Upper lobe of right lung (tissue), 1 donor: Measurements from ENCODE around the gene MYOZ3. TPM values are rescaled to one million over a fixed set of nuclear protein-coding genes. Genes with fewer than 3 reads are reported as not detected.
A peak's percentile ranks its signal among the peaks of the same experiment; 100 is the strongest.

ENCODE experiments used
- ATAC-seq: fragments of 200-7000 bp; cut with Tn5 transposase; one replicate; pipeline ENCODE4 v1.9.1; 2020; ENCODE audit warnings: mild to moderate bottlenecking, moderate library complexity
- DNase-seq: peaks from one replicate; pipeline ENCODE4 v3.0.0-alpha.2; 2020
- H3K27ac ChIP-seq: fragments of 200-600 bp; one replicate; pipeline ENCODE4 v1.8.0; 2022
- H3K27me3 ChIP-seq: fragments of 200-600 bp; one replicate; pipeline ENCODE4 v1.8.0; 2022; ENCODE audit warnings: mild to moderate bottlenecking
- H3K36me3 ChIP-seq: fragments of 200-600 bp; one replicate; pipeline ENCODE4 v1.8.0; 2022
- H3K4me1 ChIP-seq: fragments of 200-600 bp; one replicate; pipeline ENCODE4 v1.8.0; 2022
- H3K4me3 ChIP-seq: fragments of 200-600 bp; one replicate; pipeline ENCODE4 v1.8.0; 2022; ENCODE audit warnings: mild to moderate bottlenecking
- H3K9me3 ChIP-seq: fragments of 200-600 bp; one replicate; pipeline ENCODE4 v1.8.0; 2022
- CTCF ChIP-seq: fragments of 200-600 bp; IDR thresholded peaks from one replicate; pipeline ENCODE4 v1.8.0; 2022; ENCODE audit warnings: antibody characterized with exemption
- intact Hi-C: fragments of 100-400 bp; cut with DNase I; formaldehyde crosslinking; loops from one replicate; pipeline ENCODE4 v1.11.0; 2022
- total RNA-seq: library from RNA; stranded (reverse); fragmentation: NEBNext Ultra II Directional; extraction: Animal tissue kit (Norgen Biotek cat#: 25700); gene quantifications from one replicate; pipeline ENCODE4 v1.2.1, GENCODE V29; 2021
- donor health status: DM: no; HTN: yes; CAD: no; lungs with severe emphysema.

The MYOZ3 gene
- total RNA-seq, 1 donor from 2014 or later = 1.7 TPM

GRCh38 chr5:150632305-150633160 lies 28.5 kb upstream of the MYOZ3 start:
- peak overlapping the region; percentile 26 for H3K27ac ChIP-seq

GRCh38 chr5:150633429-150633828 lies 27.6 kb upstream of the MYOZ3 start:
- Histone ChIP-seq H3K4me3 (no peak overlapping the region), H3K36me3 (peaks cover 3% of the 10 kb centered on the region), H3K4me1 (peaks cover 41% of the 10 kb centered on the region), H3K27me3 (no peaks in the 10 kb centered on the region), H3K9me3 (no peaks in the 10 kb centered on the region), H3K27ac (no peak overlapping the region)
- no peak for TF ChIP-seq CTCF
- ATAC-seq (no peak), DNase-seq (no peak)
- intact Hi-C loops = no loop called here

More at GRCh38 chr5:150632305-150633160, 28.5 kb upstream of the MYOZ3 start:
- no peak for TF ChIP-seq CTCF
- no peak for ATAC-seq
- DNase-seq = no peak
- intact Hi-C loops = no loop called here
- H3K4me1 ChIP-seq = peaks cover 38% of the 10 kb centered on the region
- no peaks in the 10 kb centered on the region for H3K27me3 ChIP-seq
- H3K4me3 ChIP-seq = no peak overlapping the region
- H3K9me3 ChIP-seq = no peaks in the 10 kb centered on the region
- peaks cover 3% of the 10 kb centered on the region for H3K36me3 ChIP-seq

- Histone ChIP-seq H3K27me3 (no peaks in the 10 kb centered on the region), H3K27ac (peak overlapping the region; percentile 86), H3K36me3 (no peaks in the 10 kb centered on the region), H3K9me3 (no peaks in the 10 kb centered on the region), H3K4me3 (no peak overlapping the region), H3K4me1 (peaks cover 59% of the 10 kb centered on the region)
- no peak for TF ChIP-seq CTCF
- DNase-seq (peak; percentile 62), ATAC-seq (peak; percentile 21)
- intact Hi-C loops = no loop called here
Measured at GRCh38 chr5:150636391-150637244, 24.4 kb upstream of the MYOZ3 start.

GRCh38 chr5:150637245-150638052 lies 23.6 kb upstream of the MYOZ3 start:
- H3K4me1 ChIP-seq = peaks cover 66% of the 10 kb centered on the region
- peak overlapping the region; percentile 86 for H3K27ac ChIP-seq
- DNase-seq (no peak), ATAC-seq (peak; percentile 29)
- no peak for TF ChIP-seq CTCF
- H3K4me3 ChIP-seq = no peak overlapping the region
- H3K36me3 ChIP-seq = no peaks in the 10 kb centered on the region
- no peaks in the 10 kb centered on the region for H3K27me3 ChIP-seq
- intact Hi-C loops = no loop called here
- H3K9me3 ChIP-seq = no peaks in the 10 kb centered on the region

- Histone ChIP-seq H3K9me3 (no peaks in the 10 kb centered on the region), H3K4me1 (peaks cover 72% of the 10 kb centered on the region), H3K4me3 (no peak overlapping the region), H3K27ac (peak overlapping the region; percentile 86), H3K27me3 (no peaks in the 10 kb centered on the region), H3K36me3 (no peaks in the 10 kb centered on the region)
- DNase-seq = no peak
- no peak for ATAC-seq
- TF ChIP-seq CTCF = no peak
- intact Hi-C loops = no loop called here
Measured at GRCh38 chr5:150638053-150638444, 23.0 kb upstream of the MYOZ3 start.
